ENCODE data around the gene TNFAIP3. TPM values are rescaled to one million over a fixed set of nuclear protein-coding genes. Genes with fewer than 3 reads are reported as not detected.

The TNFAIP3 gene
- total RNA-seq, 6 donors from 2014 or later: 35.3 to 76.4 (median 52.2) TPM

DNA sequence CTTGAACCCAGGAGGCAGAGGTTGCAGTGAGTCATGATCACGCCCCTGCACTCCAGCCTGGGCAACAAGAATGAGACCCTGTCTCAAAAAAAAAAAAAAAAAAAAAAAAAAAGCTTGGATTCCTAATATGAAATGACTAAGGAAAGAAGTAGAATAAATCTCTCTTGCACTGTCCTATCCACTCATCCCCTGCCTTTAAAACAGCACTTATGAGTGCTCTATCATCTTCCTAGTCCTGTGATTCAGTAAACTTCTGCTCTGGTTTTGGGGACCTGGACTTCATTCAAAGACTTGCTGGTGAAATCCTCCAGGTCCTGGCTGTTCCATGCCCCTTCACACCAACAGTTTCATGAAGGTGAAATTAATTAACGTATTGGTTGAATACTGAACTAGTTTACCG, 29.6 kb downstream of the TNFAIP3 start:
- H3K4me1 ChIP-seq: no peaks in the 10 kb centered on the region
- no peak for TF ChIP-seq EP300 (IDR thresholded peaks at IDR 0.05)
- TF ChIP-seq POLR2A (IDR thresholded peaks at IDR 0.05): no peak
- no peak for TF ChIP-seq POLR2AphosphoS5 (IDR thresholded peaks at IDR 0.05)
- TF ChIP-seq, protein P1, sequence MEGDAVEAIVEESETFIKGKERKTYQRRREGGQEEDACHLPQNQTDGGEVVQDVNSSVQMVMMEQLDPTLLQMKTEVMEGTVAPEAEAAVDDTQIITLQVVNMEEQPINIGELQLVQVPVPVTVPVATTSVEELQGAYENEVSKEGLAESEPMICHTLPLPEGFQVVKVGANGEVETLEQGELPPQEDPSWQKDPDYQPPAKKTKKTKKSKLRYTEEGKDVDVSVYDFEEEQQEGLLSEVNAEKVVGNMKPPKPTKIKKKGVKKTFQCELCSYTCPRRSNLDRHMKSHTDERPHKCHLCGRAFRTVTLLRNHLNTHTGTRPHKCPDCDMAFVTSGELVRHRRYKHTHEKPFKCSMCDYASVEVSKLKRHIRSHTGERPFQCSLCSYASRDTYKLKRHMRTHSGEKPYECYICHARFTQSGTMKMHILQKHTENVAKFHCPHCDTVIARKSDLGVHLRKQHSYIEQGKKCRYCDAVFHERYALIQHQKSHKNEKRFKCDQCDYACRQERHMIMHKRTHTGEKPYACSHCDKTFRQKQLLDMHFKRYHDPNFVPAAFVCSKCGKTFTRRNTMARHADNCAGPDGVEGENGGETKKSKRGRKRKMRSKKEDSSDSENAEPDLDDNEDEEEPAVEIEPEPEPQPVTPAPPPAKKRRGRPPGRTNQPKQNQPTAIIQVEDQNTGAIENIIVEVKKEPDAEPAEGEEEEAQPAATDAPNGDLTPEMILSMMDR (IDR thresholded peaks at IDR 0.05): no peak
- 94% methylated on average over 3 of the region's 3 CpGs for WGBS, 2 donors
- H3K9me3 ChIP-seq: no peaks in the 10 kb centered on the region
- H3K4me3 ChIP-seq: no peak overlapping the region
- no peak for DNase-seq
- no peaks in the 10 kb centered on the region for H3K36me3 ChIP-seq
- no peaks in the 10 kb centered on the region for H3K27me3 ChIP-seq
- H3K27ac ChIP-seq: no peak overlapping the region
- ATAC-seq (ENCODE audit: low FRiP score in 2 of 2): no peak

GRCh38 chr6:137900815-137901214, 33.8 kb downstream of the TNFAIP3 start:
- H3K36me3 ChIP-seq: no peaks in the 10 kb centered on the region
- H3K4me1 ChIP-seq: no peaks in the 10 kb centered on the region
- ATAC-seq (ENCODE audit: low FRiP score in 2 of 2) (no peak), DNase-seq (no peak)
- no peaks in the 10 kb centered on the region for H3K9me3 ChIP-seq
- H3K4me3 ChIP-seq: no peak overlapping the region
- WGBS, 2 donors: 75 to 81% methylated on average over 2 of the region's 2 CpGs
- no peaks in the 10 kb centered on the region for H3K27me3 ChIP-seq
- H3K27ac ChIP-seq: no peak overlapping the region
- TF ChIP-seq, protein P1 (IDR thresholded peaks at IDR 0.05): no peak
- TF ChIP-seq POLR2A (IDR thresholded peaks at IDR 0.05) (no peak), EP300 (IDR thresholded peaks at IDR 0.05) (no peak), POLR2AphosphoS5 (IDR thresholded peaks at IDR 0.05) (no peak)

DNA sequence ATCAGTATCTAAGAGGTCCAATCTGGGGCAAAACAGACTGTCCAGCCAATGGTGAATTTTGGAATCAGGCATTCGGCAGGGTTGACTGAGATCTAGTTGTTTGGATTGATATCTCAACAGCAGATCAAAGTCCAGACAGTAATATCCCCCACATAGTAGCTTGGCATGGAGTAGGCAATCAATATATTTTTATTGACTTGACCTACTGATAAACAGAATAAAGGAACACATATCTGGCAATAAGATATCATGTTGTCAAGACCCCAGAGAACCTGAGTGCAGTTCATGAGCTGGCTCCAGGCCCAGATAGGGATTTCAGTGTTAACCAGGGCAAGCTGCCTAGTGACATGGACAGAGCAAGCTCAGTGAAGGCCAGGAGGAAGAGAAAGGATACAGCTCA, 34.4 kb downstream of the TNFAIP3 start:
- TF ChIP-seq, protein P1 (IDR thresholded peaks at IDR 0.05): no peak
- TF ChIP-seq POLR2AphosphoS5 (IDR thresholded peaks at IDR 0.05) (no peak), POLR2A (IDR thresholded peaks at IDR 0.05) (no peak), EP300 (IDR thresholded peaks at IDR 0.05) (no peak)
- no peaks in the 10 kb centered on the region for H3K27me3 ChIP-seq
- H3K36me3 ChIP-seq: no peaks in the 10 kb centered on the region
- no peaks in the 10 kb centered on the region for H3K9me3 ChIP-seq
- H3K4me3 ChIP-seq: no peak overlapping the region
- ATAC-seq (ENCODE audit: low FRiP score in 2 of 2): no peak
- H3K4me1 ChIP-seq: no peaks in the 10 kb centered on the region
- no peak for DNase-seq
- H3K27ac ChIP-seq: no peak overlapping the region
- WGBS, 2 donors: 79 to 88% methylated on average over 1 of the region's 1 CpG

GRCh38 chr6:137902699-137903098, 35.6 kb downstream of the TNFAIP3 start:
- 78 to 92% methylated on average over 1 of the region's 1 CpG for WGBS, 2 donors
- no peak overlapping the region for H3K4me3 ChIP-seq
- H3K36me3 ChIP-seq: no peaks in the 10 kb centered on the region
- no peaks in the 10 kb centered on the region for H3K4me1 ChIP-seq
- no peak for TF ChIP-seq POLR2AphosphoS5 (IDR thresholded peaks at IDR 0.05)
- H3K27me3 ChIP-seq: no peaks in the 10 kb centered on the region
- ATAC-seq (ENCODE audit: low FRiP score in 2 of 2) (no peak), DNase-seq (no peak)
- no peak overlapping the region for H3K27ac ChIP-seq
- no peaks in the 10 kb centered on the region for H3K9me3 ChIP-seq

DNA sequence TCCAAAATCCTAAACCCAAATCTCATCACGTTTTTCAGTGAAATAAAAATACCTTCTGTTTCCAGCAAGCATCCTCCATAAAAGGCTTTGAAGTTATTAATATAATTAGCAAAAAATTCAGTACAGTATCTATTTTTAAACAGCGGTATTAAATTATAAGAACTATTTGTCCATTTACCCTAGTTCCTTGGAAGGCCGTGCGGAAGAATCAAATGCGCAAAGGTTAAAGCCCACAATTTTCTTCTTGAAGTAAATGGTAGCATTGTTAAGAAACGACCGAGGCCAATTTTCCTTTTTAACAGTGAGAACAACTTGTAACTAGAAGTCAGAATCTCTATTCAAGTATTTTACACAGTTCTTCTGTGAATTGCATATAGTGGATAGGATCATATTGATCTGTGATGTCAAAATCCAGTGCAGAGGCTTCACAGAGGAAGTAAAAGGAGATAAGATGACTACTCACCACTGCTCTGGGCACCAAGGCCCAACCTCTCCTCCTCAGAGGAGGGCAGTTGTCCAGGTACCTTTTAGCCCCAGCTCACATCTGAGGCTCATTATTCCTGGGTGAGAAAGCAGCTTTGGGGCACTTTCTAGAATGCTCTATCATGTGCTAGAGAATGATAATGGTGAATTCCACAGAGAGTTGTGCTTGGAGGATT, 36.3 kb downstream of the TNFAIP3 start:
- Histone ChIP-seq H3K27ac (no peak overlapping the region), H3K9me3 (no peaks in the 10 kb centered on the region), H3K36me3 (no peaks in the 10 kb centered on the region), H3K27me3 (no peaks in the 10 kb centered on the region), H3K4me1 (no peaks in the 10 kb centered on the region), H3K4me3 (no peak overlapping the region)
- no peak for TF ChIP-seq EP300 (IDR thresholded peaks at IDR 0.05)
- no peak for TF ChIP-seq POLR2A (IDR thresholded peaks at IDR 0.05)
- TF ChIP-seq POLR2AphosphoS5 (IDR thresholded peaks at IDR 0.05): no peak
- WGBS, 2 donors: 94 to 96% methylated on average over 7 of the region's 7 CpGs
- ATAC-seq (ENCODE audit: low FRiP score in 2 of 2) (no peak), DNase-seq (no peak)
